Measurements from ENCODE around the gene RNU6-9. TPM values are rescaled to one million over a fixed set of nuclear protein-coding genes. Genes with fewer than 3 reads are reported as not detected.

Gene RNU6-9
- total RNA-seq, 1 experiment from 2014 or later = not detected

DNA sequence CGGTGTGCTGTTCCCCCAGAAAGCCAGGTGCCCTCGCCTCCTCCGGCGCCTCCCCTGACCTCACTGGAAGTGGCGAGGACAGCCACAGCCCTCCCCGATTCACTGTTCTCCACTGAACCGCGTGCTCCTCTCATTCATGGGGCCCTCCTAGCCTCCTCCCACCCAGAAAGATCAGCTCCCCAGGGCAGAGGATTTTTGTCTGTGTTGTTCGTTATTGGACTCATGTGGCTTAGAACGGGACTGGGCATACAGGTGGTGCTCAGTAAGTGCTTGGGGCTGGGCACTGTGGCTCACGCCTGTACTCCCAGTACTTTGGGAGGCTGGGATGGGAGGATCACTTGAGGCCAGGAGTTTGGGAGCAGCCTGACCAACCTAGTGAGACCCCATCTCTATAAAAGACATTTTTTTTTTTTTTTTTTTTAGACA lies 48.7 kb upstream of the RNU6-9 start:
- ATAC-seq (peak; percentile 22; the same call in 1 of the 2 replicates), DNase-seq (ENCODE audit: low spot score) (no peak)
- ChIA-PET POLR2A (no interaction called here), CTCF (interaction anchor here (0.7 kb wide), 1 partner anchor 981 kb away, joined by 6 read pairs; no protein-coding TSS in a partner anchor)
- no peaks in the 10 kb centered on the region for H3K36me3 Mint-ChIP-seq
- H3K4me1 Mint-ChIP-seq = no peaks in the 10 kb centered on the region
- H3K27ac Mint-ChIP-seq = no peak overlapping the region
- peak; percentile 92 for TF ChIP-seq ZNF121 (CRISPR knock-in tag; IDR thresholded peaks at IDR 0.05)
- TF ChIP-seq, protein P1, sequence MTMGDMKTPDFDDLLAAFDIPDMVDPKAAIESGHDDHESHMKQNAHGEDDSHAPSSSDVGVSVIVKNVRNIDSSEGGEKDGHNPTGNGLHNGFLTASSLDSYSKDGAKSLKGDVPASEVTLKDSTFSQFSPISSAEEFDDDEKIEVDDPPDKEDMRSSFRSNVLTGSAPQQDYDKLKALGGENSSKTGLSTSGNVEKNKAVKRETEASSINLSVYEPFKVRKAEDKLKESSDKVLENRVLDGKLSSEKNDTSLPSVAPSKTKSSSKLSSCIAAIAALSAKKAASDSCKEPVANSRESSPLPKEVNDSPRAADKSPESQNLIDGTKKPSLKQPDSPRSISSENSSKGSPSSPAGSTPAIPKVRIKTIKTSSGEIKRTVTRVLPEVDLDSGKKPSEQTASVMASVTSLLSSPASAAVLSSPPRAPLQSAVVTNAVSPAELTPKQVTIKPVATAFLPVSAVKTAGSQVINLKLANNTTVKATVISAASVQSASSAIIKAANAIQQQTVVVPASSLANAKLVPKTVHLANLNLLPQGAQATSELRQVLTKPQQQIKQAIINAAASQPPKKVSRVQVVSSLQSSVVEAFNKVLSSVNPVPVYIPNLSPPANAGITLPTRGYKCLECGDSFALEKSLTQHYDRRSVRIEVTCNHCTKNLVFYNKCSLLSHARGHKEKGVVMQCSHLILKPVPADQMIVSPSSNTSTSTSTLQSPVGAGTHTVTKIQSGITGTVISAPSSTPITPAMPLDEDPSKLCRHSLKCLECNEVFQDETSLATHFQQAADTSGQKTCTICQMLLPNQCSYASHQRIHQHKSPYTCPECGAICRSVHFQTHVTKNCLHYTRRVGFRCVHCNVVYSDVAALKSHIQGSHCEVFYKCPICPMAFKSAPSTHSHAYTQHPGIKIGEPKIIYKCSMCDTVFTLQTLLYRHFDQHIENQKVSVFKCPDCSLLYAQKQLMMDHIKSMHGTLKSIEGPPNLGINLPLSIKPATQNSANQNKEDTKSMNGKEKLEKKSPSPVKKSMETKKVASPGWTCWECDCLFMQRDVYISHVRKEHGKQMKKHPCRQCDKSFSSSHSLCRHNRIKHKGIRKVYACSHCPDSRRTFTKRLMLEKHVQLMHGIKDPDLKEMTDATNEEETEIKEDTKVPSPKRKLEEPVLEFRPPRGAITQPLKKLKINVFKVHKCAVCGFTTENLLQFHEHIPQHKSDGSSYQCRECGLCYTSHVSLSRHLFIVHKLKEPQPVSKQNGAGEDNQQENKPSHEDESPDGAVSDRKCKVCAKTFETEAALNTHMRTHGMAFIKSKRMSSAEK (CRISPR knock-in tag; IDR thresholded peaks at IDR 0.05; ENCODE audit: borderline replicate concordance) = no peak
- TF ChIP-seq GTF2I (CRISPR knock-in tag; conservative IDR thresholded peaks at IDR 0.05) = peak; percentile 12; the same call in 1 of the 2 replicates
- no peak for TF ChIP-seq ZNF423 (CRISPR knock-in tag; IDR thresholded peaks at IDR 0.05)
- TF ChIP-seq SMAD4 (CRISPR knock-in tag; IDR thresholded peaks at IDR 0.05) = no peak
- H3K4me3 Mint-ChIP-seq = peak overlapping the region; percentile 52
- H3K27me3 Mint-ChIP-seq (ENCODE audit: low read depth) = peaks cover 42% of the 10 kb centered on the region
- peaks cover 4% of the 10 kb centered on the region for H3K9me3 Mint-ChIP-seq

DNA sequence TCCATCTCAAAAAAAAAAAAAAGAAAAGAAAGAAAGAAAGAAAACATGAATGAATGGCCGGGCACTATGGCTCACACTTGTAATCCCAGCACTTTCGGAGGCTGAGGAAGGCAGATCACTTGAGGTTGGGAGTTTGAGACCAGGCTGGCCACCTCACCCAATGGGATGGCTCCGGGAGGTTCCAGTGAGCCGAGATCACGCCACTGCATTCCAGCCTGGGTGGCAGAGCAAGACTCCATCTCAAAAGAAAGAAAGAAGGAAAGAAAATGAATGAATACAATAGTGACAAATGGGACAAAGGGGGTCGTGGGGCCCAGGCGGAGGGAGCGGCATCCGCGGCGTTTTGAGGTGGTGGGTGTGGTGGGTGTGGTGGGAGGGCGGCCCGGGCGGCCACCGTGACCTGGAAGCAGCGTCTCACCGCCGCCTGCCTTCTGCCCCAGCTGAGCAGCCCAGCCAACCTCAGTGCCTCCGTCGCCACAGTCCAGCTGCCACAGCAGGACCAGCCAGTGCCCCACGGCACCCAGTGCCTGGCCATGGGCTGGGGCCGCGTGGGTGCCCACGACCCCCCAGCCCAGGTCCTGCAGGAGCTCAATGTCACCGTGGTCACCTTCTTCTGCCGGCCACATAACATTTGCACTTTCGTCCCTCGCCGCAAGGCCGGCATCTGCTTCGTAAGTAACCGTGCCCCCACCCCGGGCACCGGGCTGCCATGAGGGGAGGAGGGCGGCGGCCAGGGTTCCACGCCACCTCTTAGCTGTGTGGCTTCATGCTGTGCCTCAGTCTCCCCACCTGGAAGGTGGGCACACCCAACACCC lies 47.4 kb upstream of the RNU6-9 start:
- ATAC-seq (no peak), DNase-seq (ENCODE audit: low spot score) (no peak)
- H3K27ac Mint-ChIP-seq = no peak overlapping the region
- H3K4me3 Mint-ChIP-seq = no peak overlapping the region
- TF ChIP-seq, protein P2, sequence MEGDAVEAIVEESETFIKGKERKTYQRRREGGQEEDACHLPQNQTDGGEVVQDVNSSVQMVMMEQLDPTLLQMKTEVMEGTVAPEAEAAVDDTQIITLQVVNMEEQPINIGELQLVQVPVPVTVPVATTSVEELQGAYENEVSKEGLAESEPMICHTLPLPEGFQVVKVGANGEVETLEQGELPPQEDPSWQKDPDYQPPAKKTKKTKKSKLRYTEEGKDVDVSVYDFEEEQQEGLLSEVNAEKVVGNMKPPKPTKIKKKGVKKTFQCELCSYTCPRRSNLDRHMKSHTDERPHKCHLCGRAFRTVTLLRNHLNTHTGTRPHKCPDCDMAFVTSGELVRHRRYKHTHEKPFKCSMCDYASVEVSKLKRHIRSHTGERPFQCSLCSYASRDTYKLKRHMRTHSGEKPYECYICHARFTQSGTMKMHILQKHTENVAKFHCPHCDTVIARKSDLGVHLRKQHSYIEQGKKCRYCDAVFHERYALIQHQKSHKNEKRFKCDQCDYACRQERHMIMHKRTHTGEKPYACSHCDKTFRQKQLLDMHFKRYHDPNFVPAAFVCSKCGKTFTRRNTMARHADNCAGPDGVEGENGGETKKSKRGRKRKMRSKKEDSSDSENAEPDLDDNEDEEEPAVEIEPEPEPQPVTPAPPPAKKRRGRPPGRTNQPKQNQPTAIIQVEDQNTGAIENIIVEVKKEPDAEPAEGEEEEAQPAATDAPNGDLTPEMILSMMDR (IDR thresholded peaks at IDR 0.05) = no peak
- TF ChIP-seq, protein P3, sequence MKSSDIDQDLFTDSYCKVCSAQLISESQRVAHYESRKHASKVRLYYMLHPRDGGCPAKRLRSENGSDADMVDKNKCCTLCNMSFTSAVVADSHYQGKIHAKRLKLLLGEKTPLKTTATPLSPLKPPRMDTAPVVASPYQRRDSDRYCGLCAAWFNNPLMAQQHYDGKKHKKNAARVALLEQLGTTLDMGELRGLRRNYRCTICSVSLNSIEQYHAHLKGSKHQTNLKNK (CRISPR knock-in tag; IDR thresholded peaks at IDR 0.05) = no peak
- TF ChIP-seq CREM (CRISPR knock-in tag; IDR thresholded peaks at IDR 0.05) = no peak
- peaks cover 4% of the 10 kb centered on the region for H3K9me3 Mint-ChIP-seq
- no peaks in the 10 kb centered on the region for H3K4me1 Mint-ChIP-seq
- CTCF ChIA-PET = interaction anchor here (0.7 kb wide), 1 partner anchor 152 kb away, joined by 3 read pairs; no protein-coding TSS in a partner anchor
- no peaks in the 10 kb centered on the region for H3K36me3 Mint-ChIP-seq
- POLR2A ChIA-PET = no interaction called here
- peaks cover 41% of the 10 kb centered on the region for H3K27me3 Mint-ChIP-seq (ENCODE audit: low read depth)

DNA sequence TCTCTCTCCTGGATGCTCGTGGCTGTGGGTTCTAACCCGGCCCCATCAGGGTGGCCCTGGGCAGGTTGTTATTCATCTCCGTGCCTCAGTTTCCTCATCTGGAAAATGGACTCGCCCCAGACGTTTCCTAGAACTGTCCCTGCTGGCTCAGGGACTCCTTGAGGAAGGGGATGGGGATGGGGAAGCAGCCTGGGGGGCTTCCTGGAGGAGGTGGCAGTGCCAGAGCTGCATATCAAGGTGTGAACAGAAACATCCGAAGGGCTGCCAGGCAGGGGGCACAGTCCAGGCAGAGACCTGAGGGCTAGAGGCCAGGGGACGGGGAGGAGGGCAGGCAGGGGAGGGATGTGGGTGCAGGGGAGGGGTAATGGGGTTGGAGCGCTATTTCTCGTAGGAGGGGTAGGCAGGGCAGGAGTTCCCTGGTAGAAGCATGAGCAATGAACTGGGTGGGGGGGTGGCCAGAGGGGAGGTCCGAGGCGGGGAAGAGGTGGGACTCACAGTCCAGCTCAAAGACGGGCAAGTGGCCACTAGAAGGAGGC lies 44.8 kb upstream of the RNU6-9 start:
- ChIA-PET CTCF (interaction anchor here (0.8 to 1.0 kb wide), 2 partner anchors 75 to 78 kb away, joined by 3 read pairs; no protein-coding TSS in a partner anchor), POLR2A (no interaction called here)
- Mint-ChIP-seq H3K4me3 (no peak overlapping the region), H3K27me3 (ENCODE audit: low read depth) (peaks cover 16% of the 10 kb centered on the region), H3K36me3 (no peaks in the 10 kb centered on the region), H3K27ac (no peak overlapping the region), H3K4me1 (no peaks in the 10 kb centered on the region), H3K9me3 (no peaks in the 10 kb centered on the region)
- no peak for ATAC-seq
- no peak for TF ChIP-seq TCF7 (CRISPR knock-in tag; IDR thresholded peaks at IDR 0.05; ENCODE audit: low read depth)
- no peak for TF ChIP-seq ESRRA (CRISPR knock-in tag; IDR thresholded peaks at IDR 0.05; ENCODE audit: borderline replicate concordance)
- no peak for TF ChIP-seq KAT7 (CRISPR knock-in tag; IDR thresholded peaks at IDR 0.05; ENCODE audit: borderline replicate concordance)
- TF ChIP-seq, protein P4, sequence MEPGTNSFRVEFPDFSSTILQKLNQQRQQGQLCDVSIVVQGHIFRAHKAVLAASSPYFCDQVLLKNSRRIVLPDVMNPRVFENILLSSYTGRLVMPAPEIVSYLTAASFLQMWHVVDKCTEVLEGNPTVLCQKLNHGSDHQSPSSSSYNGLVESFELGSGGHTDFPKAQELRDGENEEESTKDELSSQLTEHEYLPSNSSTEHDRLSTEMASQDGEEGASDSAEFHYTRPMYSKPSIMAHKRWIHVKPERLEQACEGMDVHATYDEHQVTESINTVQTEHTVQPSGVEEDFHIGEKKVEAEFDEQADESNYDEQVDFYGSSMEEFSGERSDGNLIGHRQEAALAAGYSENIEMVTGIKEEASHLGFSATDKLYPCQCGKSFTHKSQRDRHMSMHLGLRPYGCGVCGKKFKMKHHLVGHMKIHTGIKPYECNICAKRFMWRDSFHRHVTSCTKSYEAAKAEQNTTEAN (CRISPR knock-in tag; IDR thresholded peaks at IDR 0.05) = no peak
- TF ChIP-seq EMX1 (CRISPR knock-in tag; IDR thresholded peaks at IDR 0.05) = no peak
- TF ChIP-seq, protein P5, sequence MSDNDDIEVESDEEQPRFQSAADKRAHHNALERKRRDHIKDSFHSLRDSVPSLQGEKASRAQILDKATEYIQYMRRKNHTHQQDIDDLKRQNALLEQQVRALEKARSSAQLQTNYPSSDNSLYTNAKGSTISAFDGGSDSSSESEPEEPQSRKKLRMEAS (CRISPR knock-in tag; IDR thresholded peaks at IDR 0.05) = no peak
- TF ChIP-seq TEAD4 (CRISPR knock-in tag; IDR thresholded peaks at IDR 0.05) = no peak
- no peak for TF ChIP-seq MYBL2 (CRISPR knock-in tag; IDR thresholded peaks at IDR 0.05)
- TF ChIP-seq PRRX2 (CRISPR knock-in tag; IDR thresholded peaks at IDR 0.05) = no peak
- TF ChIP-seq, protein P6, sequence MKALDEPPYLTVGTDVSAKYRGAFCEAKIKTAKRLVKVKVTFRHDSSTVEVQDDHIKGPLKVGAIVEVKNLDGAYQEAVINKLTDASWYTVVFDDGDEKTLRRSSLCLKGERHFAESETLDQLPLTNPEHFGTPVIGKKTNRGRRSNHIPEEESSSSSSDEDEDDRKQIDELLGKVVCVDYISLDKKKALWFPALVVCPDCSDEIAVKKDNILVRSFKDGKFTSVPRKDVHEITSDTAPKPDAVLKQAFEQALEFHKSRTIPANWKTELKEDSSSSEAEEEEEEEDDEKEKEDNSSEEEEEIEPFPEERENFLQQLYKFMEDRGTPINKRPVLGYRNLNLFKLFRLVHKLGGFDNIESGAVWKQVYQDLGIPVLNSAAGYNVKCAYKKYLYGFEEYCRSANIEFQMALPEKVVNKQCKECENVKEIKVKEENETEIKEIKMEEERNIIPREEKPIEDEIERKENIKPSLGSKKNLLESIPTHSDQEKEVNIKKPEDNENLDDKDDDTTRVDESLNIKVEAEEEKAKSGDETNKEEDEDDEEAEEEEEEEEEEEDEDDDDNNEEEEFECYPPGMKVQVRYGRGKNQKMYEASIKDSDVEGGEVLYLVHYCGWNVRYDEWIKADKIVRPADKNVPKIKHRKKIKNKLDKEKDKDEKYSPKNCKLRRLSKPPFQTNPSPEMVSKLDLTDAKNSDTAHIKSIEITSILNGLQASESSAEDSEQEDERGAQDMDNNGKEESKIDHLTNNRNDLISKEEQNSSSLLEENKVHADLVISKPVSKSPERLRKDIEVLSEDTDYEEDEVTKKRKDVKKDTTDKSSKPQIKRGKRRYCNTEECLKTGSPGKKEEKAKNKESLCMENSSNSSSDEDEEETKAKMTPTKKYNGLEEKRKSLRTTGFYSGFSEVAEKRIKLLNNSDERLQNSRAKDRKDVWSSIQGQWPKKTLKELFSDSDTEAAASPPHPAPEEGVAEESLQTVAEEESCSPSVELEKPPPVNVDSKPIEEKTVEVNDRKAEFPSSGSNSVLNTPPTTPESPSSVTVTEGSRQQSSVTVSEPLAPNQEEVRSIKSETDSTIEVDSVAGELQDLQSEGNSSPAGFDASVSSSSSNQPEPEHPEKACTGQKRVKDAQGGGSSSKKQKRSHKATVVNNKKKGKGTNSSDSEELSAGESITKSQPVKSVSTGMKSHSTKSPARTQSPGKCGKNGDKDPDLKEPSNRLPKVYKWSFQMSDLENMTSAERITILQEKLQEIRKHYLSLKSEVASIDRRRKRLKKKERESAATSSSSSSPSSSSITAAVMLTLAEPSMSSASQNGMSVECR (CRISPR knock-in tag; IDR thresholded peaks at IDR 0.05; ENCODE audit: borderline replicate concordance) = no peak
- no peak for TF ChIP-seq MXD4 (CRISPR knock-in tag; IDR thresholded peaks at IDR 0.05; ENCODE audit: borderline replicate concordance)
- DNase-seq (ENCODE audit: low spot score) = no peak

All from WTC11 (cell line).